Measurements from ENCODE around the gene PDIK1L. TPM values are rescaled to one million over a fixed set of nuclear protein-coding genes. Genes with fewer than 3 reads are reported as not detected.

Gene PDIK1L
- total and polyA plus RNA-seq, 9 of the 15 experiments (the other 6 are each of a cell fraction or from before 2014, with no cell fraction given) = 12.8 to 30.2 (median 21.5) TPM

GRCh38 chr1:26145041-26145959 lies 33.7 kb downstream of the PDIK1L start (continued):
- TF ChIP-seq UBTF (IDR thresholded peaks at IDR 0.05; ENCODE audit: borderline replicate concordance in 1 of 2, low read depth in 2 of 2, low read length in 2 of 2) (no peak), GTF3C2 (IDR thresholded peaks at IDR 0.05; ENCODE audit: borderline replicate concordance, extremely low read depth, insufficient read length) (no peak), FOXP4 (CRISPR knock-in tag; IDR thresholded peaks at IDR 0.05; ENCODE audit: borderline replicate concordance) (no peak), SRSF9 (IDR thresholded peaks at IDR 0.05; ENCODE audit: borderline replicate concordance, low read depth, low read length) (no peak), NRF1 (conservative IDR thresholded peaks at IDR 0.05 in 1 of 2, IDR thresholded peaks at IDR 0.05 in 1 of 2) (peak; percentile 54 to 56; a peak in 3 of 4 replicates), NR1H2 (CRISPR knock-in tag; IDR thresholded peaks at IDR 0.05) (0 out of 2 replicates have a peak, but pooled peaks have one; percentile 74)
- TF ChIP-seq, protein P1, sequence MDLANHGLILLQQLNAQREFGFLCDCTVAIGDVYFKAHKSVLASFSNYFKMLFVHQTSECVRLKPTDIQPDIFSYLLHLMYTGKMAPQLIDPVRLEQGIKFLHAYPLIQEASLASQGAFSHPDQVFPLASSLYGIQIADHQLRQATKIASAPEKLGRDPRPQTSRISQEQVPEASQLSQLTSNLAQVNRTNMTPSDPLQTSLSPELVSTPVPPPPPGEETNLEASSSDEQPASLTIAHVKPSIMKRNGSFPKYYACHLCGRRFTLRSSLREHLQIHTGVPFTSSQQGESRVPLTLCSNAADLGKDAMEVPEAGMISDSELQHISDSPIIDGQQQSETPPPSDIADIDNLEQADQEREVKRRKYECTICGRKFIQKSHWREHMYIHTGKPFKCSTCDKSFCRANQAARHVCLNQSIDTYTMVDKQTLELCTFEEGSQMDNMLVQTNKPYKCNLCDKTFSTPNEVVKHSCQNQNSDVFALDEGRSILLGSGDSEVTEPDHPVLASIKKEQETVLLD (IDR thresholded peaks at IDR 0.05) = no peak
- TF ChIP-seq, protein P2, sequence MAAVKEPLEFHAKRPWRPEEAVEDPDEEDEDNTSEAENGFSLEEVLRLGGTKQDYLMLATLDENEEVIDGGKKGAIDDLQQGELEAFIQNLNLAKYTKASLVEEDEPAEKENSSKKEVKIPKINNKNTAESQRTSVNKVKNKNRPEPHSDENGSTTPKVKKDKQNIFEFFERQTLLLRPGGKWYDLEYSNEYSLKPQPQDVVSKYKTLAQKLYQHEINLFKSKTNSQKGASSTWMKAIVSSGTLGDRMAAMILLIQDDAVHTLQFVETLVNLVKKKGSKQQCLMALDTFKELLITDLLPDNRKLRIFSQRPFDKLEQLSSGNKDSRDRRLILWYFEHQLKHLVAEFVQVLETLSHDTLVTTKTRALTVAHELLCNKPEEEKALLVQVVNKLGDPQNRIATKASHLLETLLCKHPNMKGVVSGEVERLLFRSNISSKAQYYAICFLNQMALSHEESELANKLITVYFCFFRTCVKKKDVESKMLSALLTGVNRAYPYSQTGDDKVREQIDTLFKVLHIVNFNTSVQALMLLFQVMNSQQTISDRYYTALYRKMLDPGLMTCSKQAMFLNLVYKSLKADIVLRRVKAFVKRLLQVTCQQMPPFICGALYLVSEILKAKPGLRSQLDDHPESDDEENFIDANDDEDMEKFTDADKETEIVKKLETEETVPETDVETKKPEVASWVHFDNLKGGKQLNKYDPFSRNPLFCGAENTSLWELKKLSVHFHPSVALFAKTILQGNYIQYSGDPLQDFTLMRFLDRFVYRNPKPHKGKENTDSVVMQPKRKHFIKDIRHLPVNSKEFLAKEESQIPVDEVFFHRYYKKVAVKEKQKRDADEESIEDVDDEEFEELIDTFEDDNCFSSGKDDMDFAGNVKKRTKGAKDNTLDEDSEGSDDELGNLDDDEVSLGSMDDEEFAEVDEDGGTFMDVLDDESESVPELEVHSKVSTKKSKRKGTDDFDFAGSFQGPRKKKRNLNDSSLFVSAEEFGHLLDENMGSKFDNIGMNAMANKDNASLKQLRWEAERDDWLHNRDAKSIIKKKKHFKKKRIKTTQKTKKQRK (IDR thresholded peaks at IDR 0.05; ENCODE audit: borderline replicate concordance, low read depth, low read length) = no peak
- TF ChIP-seq, protein P3, sequence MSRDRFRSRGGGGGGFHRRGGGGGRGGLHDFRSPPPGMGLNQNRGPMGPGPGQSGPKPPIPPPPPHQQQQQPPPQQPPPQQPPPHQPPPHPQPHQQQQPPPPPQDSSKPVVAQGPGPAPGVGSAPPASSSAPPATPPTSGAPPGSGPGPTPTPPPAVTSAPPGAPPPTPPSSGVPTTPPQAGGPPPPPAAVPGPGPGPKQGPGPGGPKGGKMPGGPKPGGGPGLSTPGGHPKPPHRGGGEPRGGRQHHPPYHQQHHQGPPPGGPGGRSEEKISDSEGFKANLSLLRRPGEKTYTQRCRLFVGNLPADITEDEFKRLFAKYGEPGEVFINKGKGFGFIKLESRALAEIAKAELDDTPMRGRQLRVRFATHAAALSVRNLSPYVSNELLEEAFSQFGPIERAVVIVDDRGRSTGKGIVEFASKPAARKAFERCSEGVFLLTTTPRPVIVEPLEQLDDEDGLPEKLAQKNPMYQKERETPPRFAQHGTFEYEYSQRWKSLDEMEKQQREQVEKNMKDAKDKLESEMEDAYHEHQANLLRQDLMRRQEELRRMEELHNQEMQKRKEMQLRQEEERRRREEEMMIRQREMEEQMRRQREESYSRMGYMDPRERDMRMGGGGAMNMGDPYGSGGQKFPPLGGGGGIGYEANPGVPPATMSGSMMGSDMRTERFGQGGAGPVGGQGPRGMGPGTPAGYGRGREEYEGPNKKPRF (IDR thresholded peaks at IDR 0.05; ENCODE audit: low read depth, low read length) = no peak
